Activated CD8-positive, alpha-beta memory T cell treated with anti-CD3 and anti-CD28 coated beads, Interleukin-2, amount 50 U/mL, for 1 hour (primary cell): Measurements from ENCODE around the gene ESRRB.

Experiments
- DNase-seq: peaks from one replicate; pipeline ENCODE4 v3.0.0-alpha.2; 2020; ENCODE audit errors: extremely low read depth

The ESRRB gene

GRCh38 chr14:76450476-76450875, 74.5 kb downstream of the ESRRB start:
- no peak for DNase-seq

DNA sequence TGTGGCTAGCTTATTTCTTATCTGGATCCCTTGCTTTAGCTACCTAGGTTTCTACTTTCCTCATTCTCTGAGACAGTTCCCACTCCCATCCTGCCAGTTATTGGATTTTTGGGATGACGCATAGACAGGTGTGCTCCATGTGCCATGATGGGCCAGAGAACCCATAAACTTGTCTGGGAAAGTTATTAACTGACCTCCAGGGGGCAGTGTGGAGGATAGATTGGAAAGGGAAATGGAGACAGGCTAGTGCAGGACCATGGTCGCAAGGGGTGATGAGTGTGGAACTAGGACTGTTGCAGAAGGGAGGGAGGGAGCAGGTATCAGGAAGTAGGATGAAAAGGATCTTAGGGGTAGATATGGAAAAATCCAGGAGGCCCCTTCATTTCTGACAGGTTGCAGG, 80.3 kb downstream of the ESRRB start:
- DNase-seq: no peak

- no peak for DNase-seq
Measured at GRCh38 chr14:76456891-76457586, 81.1 kb downstream of the ESRRB start.

DNA sequence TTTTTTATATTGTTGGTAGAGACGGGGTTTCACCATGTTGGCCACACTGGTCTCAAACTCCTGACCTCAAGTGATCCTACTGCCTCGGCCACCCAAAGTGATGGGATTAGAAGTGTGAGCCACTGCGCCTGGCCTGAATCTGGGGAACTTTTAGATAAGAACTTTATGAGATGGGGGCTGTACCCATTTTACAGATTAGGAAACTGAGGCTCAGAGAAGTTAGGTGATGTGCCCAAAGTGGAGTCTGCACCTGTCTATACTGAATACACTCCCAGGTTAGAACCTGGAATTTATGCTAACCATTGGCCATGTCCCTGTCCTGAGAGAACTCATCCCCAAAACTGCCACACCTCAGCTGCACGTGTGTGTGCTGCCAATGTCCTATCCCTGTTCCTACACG, 81.9 kb downstream of the ESRRB start:
- DNase-seq: no peak

GRCh38 chr14:76461886-76462285, 85.9 kb downstream of the ESRRB start:
- no peak for DNase-seq

DNA sequence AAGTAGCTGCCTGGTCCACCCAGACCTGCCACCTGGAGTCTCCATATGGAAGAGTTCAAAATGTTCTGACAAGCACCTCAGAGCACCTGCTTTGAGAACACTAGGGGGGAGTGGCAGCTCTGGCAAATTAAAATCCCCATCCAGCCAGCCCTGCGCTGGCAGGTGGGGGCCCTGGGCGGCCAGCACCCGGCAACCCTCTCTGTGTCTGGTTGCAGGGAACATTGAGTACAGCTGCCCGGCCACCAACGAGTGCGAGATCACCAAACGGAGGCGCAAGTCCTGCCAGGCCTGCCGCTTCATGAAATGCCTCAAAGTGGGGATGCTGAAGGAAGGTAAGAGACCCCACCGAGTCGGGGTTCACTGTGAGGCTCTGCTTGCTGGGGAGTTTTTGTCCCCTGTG, 86.4 kb downstream of the ESRRB start:
- no peak for DNase-seq

GRCh38 chr14:76463105-76463504, 87.2 kb downstream of the ESRRB start:
- no peak for DNase-seq

- DNase-seq: no peak
Measured at GRCh38 chr14:76464856-76465255, 88.9 kb downstream of the ESRRB start.

- DNase-seq: no peak
Measured at GRCh38 chr14:76465664-76466063, 89.7 kb downstream of the ESRRB start.

DNA sequence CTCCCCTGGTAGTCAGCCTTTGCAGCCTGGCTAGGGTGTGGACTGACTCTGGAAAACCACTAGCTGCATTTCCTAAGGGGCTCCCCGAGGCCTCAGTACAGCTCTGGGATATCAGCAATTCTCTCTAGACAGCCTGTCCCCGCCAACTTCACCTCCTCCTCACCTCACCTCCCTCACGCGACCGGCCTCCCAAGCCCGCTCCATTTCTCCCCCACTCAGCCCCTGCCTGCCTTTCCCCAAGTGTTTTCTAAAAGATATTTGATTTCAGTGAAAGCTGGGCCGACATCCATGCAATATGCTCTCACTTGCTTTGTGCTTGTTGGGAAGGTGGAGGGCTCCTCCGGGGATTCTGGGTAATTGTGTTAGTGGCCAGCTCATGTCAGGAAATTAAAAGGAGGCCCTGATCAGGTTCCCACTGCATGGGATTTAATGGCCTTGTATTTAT, 91.8 kb downstream of the ESRRB start:
- DNase-seq: no peak

GRCh38 chr14:76472199-76472723, 96.3 kb downstream of the ESRRB start:
- DNase-seq: no peak

GRCh38 chr14:76473481-76474263, 97.7 kb downstream of the ESRRB start:
- DNase-seq: no peak

DNA sequence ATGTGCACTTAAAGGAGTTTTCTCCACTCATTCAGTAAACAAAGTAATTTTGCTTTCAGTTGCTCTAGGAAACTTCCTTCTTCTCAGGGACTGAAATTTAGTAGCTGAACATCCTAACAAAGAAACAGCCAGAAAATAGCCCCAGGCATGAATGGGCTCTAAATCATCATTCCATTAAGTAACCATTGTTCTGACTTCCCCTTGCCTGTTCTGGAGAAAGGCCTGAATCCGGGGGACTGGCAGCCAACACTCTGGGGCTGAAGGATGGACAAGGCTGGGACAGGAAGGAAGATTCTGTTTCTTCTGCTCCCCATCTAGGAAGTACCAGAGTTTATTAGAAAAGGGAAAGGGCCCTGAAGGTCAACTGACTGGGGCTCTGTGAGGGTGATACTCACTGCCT, 104.5 kb downstream of the ESRRB start:
- no peak for DNase-seq

DNA sequence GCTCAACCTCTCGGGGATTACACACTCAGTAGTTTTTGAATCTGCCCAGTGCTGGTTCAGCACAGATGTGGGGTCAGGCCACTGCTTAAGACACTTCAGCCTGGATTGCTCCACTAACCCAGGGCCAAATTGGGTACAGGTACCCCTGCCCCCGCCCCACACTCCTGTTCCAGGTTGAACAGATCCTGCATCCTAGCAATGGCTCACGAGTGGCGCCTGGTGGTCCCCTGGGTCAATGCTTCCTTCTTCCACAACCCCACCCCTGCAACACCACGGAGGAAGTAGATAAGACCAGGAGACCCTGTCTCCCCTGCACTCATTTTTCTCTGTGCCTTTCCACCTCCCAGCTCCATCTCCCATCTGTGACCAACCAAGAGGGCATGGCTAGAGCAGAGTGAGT, 108.4 kb downstream of the ESRRB start:
- no peak for DNase-seq

DNA sequence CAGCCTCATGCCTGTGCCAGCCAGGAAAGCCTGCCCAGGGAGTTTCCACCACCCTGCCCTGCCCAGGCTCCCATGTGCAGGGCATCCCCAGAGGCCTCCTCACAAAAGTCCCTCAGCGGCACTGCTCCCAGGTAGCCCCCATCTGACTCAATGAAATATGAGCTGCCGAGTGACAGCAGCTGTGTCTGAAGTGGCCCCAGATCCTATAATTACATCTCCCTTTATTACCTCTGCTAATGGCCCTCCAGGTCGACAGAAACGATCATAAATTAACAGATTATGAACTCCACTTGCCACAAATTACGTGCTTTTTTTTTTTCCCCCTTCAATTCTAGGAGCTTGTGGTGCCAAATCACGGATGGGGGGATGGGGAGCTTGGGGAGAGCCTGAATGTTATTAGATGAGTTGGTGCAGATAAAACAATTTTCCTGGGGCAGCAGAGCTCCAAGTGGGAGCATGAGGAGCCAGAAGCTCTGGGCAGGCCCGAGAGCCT, 110.4 kb downstream of the ESRRB start:
- DNase-seq: no peak

DNA sequence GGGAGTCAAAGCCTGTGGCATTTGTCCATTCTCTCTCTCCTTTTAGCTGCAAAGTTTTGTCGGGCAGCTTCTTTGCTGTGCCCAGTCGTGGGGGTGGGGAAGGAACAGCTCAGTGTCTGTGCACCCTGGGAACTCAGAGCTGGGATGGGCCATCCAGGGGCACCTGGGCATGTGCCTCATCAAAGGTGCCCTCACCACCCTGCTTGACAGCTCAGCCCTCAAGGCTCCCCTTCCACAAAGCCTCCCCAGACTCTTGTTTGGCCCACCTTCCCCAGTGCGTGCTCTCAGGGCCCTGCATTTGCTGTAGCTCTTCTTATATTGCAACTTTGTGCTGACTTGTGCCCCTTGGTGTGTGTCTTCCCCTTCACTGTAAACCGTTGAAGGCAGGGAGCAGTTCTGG, 112.6 kb downstream of the ESRRB start:
- no peak for DNase-seq

- DNase-seq: no peak
Measured at GRCh38 chr14:76489667-76490066, 113.7 kb downstream of the ESRRB start.

DNA sequence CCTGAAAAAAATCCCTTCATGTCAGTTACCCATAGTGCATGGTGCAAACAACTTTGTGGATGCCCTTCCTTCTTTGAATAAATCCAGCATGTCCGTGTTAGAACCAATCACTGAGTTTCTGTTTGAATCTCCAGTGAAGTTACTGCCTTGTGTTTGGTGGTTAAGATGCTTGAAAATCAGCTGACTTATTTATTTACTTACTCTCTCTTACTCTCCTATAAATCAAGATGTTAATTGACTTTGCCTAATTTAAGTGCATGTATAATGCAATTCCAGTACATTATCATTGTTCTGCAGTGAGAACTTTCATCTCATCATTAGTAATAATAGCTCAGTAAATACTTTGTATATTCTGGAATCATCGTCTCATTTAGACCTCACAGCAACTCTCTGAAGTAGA, 114.2 kb downstream of the ESRRB start:
- no peak for DNase-seq

DNA sequence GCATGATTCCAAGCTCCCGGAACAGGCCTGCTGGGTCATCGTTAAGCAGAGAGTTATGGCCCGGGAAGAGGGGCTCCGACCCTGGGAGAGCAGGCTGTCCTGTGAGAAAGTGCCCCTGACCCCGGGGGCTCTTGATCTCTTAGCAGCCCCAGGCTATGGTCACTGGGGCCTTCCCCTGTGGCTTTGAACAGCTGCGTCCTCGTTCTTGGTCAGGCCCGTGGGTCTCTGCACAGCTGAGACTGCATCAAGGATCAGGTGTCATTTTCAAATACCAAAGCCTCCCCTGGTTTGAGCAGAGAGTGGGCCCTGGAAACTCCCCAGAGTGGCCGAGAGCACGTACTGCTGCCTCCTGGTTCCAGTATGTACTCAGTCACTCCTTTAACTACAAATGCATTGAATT, 114.8 kb downstream of the ESRRB start:
- no peak for DNase-seq

GRCh38 chr14:76491172-76491930, 115.4 kb downstream of the ESRRB start:
- no peak for DNase-seq

DNA sequence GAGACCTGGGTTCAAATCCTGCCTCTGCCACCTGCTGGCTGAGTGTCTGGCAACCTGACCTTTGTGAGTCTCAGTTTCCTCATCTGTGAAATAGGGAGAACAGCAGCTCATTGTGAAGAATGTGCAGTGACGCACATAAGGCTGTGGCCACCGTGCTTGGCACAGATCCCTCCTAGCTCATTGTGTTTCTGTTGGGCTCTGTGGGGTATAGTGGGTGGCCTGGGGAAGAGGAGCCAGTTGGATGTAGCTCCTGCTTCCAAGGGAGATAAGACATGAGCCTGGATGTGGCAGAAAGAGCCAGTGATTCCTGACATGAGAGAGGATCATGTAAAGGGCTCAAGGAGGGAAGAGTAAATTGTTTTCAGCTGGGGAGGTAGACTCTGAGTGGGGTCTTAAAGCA, 120.0 kb downstream of the ESRRB start:
- DNase-seq: no peak

- no peak for DNase-seq
Measured at GRCh38 chr14:76496595-76496994, 120.7 kb downstream of the ESRRB start.
